SH-SY5Y (cell line): ENCODE results near the gene TDRD12.

ENCODE experiments used
- GATA2 ChIP-seq: IDR thresholded peaks from 2 replicates; pipeline ENCODE4 v1.6.1; 2011; ENCODE audit warnings: mild to moderate bottlenecking, low read depth, low read length
- GATA3 ChIP-seq: IDR thresholded peaks from 2 replicates; pipeline ENCODE4 v1.6.1; 2011; ENCODE audit warnings: low read depth, mild to moderate bottlenecking, low read length, moderate library complexity

DNA sequence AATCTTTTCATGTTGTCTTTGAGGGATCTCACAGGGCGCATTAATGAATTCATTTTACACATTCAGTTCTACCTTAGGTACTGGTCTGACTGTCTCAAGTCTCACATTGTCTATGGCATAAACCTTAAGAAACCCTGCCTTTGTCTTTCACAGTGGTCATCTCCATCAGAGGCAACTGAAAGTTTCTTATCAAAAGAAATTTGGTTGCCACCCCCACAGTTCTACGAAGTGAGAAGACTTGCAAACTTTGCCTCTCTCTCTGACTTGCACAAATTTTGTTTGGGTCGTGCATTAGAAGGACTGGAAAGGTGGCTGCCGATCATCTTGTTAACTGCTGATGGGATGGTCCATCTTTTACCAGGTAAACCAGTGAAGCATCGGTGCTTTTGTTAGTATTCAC, 10.5 kb upstream of the TDRD12 start:
- TF ChIP-seq GATA3 (no peak), GATA2 (no peak)
